HG03175 (cell line): ENCODE results near the gene CITED1.

ENCODE experiments used
- ATAC-seq: cut with Tn5 transposase; IDR thresholded peaks from one replicate; pipeline ENCODE4 v1.9.1; 2021; ENCODE audit warnings: mild to moderate bottlenecking, moderate library complexity; ENCODE audit not compliant: unreplicated experiment

CITED1 gene

GRCh38 chrX:72271812-72272211 lies 33.9 kb downstream of the CITED1 start:
- ATAC-seq, result no peak

- no peak for ATAC-seq
These were observed 34.5 kb downstream of the CITED1 start for GRCh38 chrX:72271091-72271788.

GRCh38 chrX:72270316-72270866 lies 35.3 kb downstream of the CITED1 start:
- ATAC-seq, result no peak

GRCh38 chrX:72269671-72270251 lies 36.0 kb downstream of the CITED1 start:
- ATAC-seq, result no peak

- ATAC-seq, result no peak
These were observed 36.9 kb downstream of the CITED1 start for GRCh38 chrX:72268597-72269365.

- ATAC-seq, result no peak
These were observed 40.5 kb downstream of the CITED1 start for GRCh38 chrX:72265263-72265662.

- no peak for ATAC-seq
These were observed 43.6 kb downstream of the CITED1 start for GRCh38 chrX:72262077-72262476.

- ATAC-seq, result no peak
These were observed 45.3 kb downstream of the CITED1 start for GRCh38 chrX:72260448-72260847.

- no peak for ATAC-seq
These were observed 47.5 kb downstream of the CITED1 start for GRCh38 chrX:72258174-72258573.

GRCh38 chrX:72255864-72256263 lies 49.9 kb downstream of the CITED1 start:
- no peak for ATAC-seq

- no peak for ATAC-seq
These were observed 50.3 kb downstream of the CITED1 start for GRCh38 chrX:72255445-72255844.

GRCh38 chrX:72254816-72255215 lies 50.9 kb downstream of the CITED1 start:
- ATAC-seq, result no peak

GRCh38 chrX:72253686-72254085 lies 52.0 kb downstream of the CITED1 start:
- ATAC-seq, result no peak
